ENCODE data around the gene SORCS2. TPM values are rescaled to one million over a fixed set of nuclear protein-coding genes. Genes with fewer than 3 reads are reported as not detected.

SORCS2 gene
- total and polyA plus RNA-seq, 2 experiments from 2014 or later = 0.38 to 1.4 TPM

DNA sequence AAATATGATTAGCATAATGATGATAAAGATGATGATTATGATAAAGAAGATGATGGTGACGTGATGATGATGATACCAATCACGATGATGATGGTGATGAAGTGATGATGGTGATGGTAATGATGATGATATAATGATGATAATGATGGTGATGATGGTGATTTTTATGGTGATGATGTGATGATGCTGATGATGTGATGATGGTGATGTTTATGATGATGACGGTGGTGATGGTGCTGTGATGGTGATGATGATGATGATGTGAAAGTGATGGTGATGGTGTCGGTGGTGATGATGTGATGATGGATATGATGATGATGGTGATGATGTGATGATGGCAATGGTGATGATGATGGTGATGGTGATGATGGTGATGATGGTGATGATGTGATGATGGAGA is 373.1 kb downstream of the SORCS2 start:
- TF ChIP-seq EZH2phosphoT487 (IDR thresholded peaks at IDR 0.05; ENCODE audit: insufficient read depth, low read depth) (no peak), EZH2 (IDR thresholded peaks at IDR 0.05; ENCODE audit: insufficient read depth, poor library complexity, severe bottlenecking) (no peak)
- Histone ChIP-seq H3K4me1 (ENCODE audit: insufficient read depth) (no peaks in the 10 kb centered on the region), H3K9ac (no peak overlapping the region), H3K79me2 (ENCODE audit: insufficient read depth) (no peaks in the 10 kb centered on the region), H3K27me3 (replicated peaks; ENCODE audit: insufficient read depth) (no peaks in the 10 kb centered on the region), H3K9me2 (ENCODE audit: insufficient read depth) (no peaks in the 10 kb centered on the region), H3K4me2 (ENCODE audit: unreplicated experiment) (no peak overlapping the region), H3K9me3 (ENCODE audit: low read depth) (no peaks in the 10 kb centered on the region), H4K20me1 (ENCODE audit: insufficient read depth) (no peaks in the 10 kb centered on the region), H3K27ac (no peak overlapping the region), H3K36me3 (ENCODE audit: low read depth) (no peaks in the 10 kb centered on the region), H2AFZ (no peak overlapping the region), H3K4me3 (no peak overlapping the region), H3F3A (ENCODE audit: insufficient read depth) (no peaks in the 10 kb centered on the region)
- in situ Hi-C loops (cut with MboI) = no loop called here
- 36 to 37% methylated on average over 4 of the region's 4 CpGs for WGBS, 2 experiments (ENCODE audit: low coverage in 1 of 2, low lambda C conversion rate in 2 of 2, missing lambda C conversion rate in 2 of 2)
- DNase-seq = no peak

DNA sequence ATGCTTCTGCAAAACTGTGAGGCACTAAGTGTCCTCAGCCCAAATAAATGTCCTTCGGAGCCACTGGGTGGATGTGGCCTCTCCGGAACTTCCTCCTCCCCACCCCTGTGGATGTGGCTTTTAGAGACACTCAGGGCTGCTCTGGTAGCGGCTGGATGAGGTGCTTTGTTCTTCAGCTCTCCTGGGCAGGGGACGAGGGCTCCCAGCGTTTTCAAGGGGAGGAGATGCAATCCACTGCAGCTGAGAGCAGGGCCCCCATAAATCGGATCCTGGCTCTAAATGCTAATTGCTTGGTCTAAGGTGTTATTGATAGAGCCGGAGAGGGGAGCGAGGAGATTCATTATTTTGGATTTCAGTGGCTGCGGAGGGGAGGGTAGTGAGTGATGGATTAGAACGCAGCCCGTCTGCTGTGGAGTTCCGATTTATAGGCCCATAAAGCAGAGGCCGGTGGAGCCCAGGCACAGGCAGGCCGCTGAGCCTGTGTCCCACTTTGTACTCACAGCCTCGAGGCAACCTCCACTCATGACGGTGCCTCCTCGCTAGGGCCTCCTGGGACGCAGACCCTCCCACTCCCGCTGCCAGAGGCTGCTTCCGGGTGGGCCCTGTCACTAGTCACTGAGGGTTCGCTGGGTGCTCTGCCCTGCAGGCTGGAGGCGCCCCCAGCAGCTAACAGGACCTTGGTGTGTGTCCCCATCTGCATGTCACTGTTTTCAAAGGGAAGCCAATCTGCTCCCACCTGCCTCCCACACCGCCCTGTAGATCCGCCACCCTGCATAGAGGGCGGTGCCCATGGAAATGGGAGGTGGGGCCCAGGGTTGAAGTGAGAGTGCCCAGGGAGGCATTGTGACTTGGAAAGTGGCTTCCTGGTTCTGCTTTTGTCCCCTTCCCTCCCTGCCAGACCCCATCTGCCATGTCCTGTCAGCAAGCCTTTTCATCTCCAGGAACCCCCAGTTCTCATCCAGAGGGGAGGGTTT is 377.8 kb downstream of the SORCS2 start:
- in situ Hi-C loops (cut with MboI) = no loop called here
- no peaks in the 10 kb centered on the region for H3K36me3 ChIP-seq (ENCODE audit: low read depth)
- no peaks in the 10 kb centered on the region for H3F3A ChIP-seq (ENCODE audit: insufficient read depth)
- H3K9ac ChIP-seq = no peak overlapping the region
- H2AFZ ChIP-seq = no peak overlapping the region
- H3K27me3 ChIP-seq (replicated peaks; ENCODE audit: insufficient read depth) = no peaks in the 10 kb centered on the region
- DNase-seq = no peak
- no peak overlapping the region for H3K4me3 ChIP-seq
- H3K4me2 ChIP-seq (ENCODE audit: unreplicated experiment) = no peak overlapping the region
- H3K4me1 ChIP-seq (ENCODE audit: insufficient read depth) = no peaks in the 10 kb centered on the region
- TF ChIP-seq EZH2 (IDR thresholded peaks at IDR 0.05; ENCODE audit: insufficient read depth, poor library complexity, severe bottlenecking) = no peak
- no peak for TF ChIP-seq EZH2phosphoT487 (IDR thresholded peaks at IDR 0.05; ENCODE audit: insufficient read depth, low read depth)
- H3K79me2 ChIP-seq (ENCODE audit: insufficient read depth) = no peaks in the 10 kb centered on the region
- H3K27ac ChIP-seq = no peak overlapping the region
- H3K9me3 ChIP-seq (ENCODE audit: low read depth) = no peaks in the 10 kb centered on the region
- H4K20me1 ChIP-seq (ENCODE audit: insufficient read depth) = no peaks in the 10 kb centered on the region
- H3K9me2 ChIP-seq (ENCODE audit: insufficient read depth) = no peaks in the 10 kb centered on the region
- WGBS, 2 experiments (ENCODE audit: low coverage in 1 of 2, low lambda C conversion rate in 2 of 2, missing lambda C conversion rate in 2 of 2) = 59 to 66% methylated on average over 19 to 25 of the region's 25 CpGs

DNA sequence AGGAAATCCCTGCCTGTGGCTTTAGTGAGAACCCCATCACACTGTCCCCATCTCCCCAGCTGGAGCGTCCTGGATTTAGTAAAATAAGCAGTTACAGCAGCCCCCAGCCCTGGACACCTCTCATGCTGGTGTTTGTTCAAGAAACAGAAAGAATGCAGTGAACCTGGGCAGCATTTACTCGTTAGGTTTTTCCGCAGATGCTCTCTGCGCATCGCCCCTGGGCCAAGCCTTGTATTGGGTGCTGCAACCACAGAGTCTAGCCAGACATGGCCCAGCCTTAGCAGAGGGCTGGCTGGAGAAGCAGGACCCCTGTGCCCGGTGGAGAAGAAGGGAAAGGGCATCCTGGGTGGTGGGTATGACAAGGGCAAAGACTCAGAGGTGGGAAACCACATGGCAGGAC is 378.7 kb downstream of the SORCS2 start:
- Histone ChIP-seq H2AFZ (no peak overlapping the region), H3K4me3 (no peak overlapping the region), H3K4me1 (ENCODE audit: insufficient read depth) (no peaks in the 10 kb centered on the region), H3K9me3 (ENCODE audit: low read depth) (no peaks in the 10 kb centered on the region), H3K4me2 (ENCODE audit: unreplicated experiment) (no peak overlapping the region), H3K27ac (no peak overlapping the region), H3K79me2 (ENCODE audit: insufficient read depth) (no peaks in the 10 kb centered on the region), H3K9me2 (ENCODE audit: insufficient read depth) (no peaks in the 10 kb centered on the region), H3K9ac (no peak overlapping the region), H3K36me3 (ENCODE audit: low read depth) (no peaks in the 10 kb centered on the region), H3F3A (ENCODE audit: insufficient read depth) (no peaks in the 10 kb centered on the region), H4K20me1 (ENCODE audit: insufficient read depth) (no peaks in the 10 kb centered on the region), H3K27me3 (replicated peaks; ENCODE audit: insufficient read depth) (no peaks in the 10 kb centered on the region)
- WGBS, 2 experiments (ENCODE audit: low coverage in 1 of 2, low lambda C conversion rate in 2 of 2, missing lambda C conversion rate in 2 of 2) = 50% methylated on average over 6 of the region's 6 CpGs
- no peak for DNase-seq
- in situ Hi-C loops (cut with MboI) = no loop called here
- TF ChIP-seq EZH2 (IDR thresholded peaks at IDR 0.05; ENCODE audit: insufficient read depth, poor library complexity, severe bottlenecking) = no peak
- TF ChIP-seq EZH2phosphoT487 (IDR thresholded peaks at IDR 0.05; ENCODE audit: insufficient read depth, low read depth) = no peak

DNA sequence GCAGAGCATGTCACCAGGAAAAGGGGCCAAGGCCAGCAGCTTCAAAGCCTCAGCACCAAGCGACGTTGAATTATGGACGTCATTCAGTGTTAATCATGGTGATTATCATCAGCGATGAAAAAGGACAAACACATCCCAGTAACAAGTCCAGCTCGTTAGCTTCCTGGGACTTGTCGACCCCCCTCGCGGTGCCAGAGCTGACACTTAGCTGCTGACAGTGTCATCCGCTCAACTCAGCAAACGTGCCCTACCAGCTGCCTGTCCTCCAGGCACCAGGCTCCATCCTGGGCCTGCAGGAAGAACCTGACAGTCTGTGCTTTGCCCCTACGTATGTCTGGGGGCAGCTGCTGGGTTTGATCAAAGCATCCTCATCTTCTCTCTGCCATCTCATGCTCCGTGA is 379.4 kb downstream of the SORCS2 start:
- Histone ChIP-seq H3K4me1 (ENCODE audit: insufficient read depth) (no peaks in the 10 kb centered on the region), H3K9me3 (ENCODE audit: low read depth) (no peaks in the 10 kb centered on the region), H3F3A (ENCODE audit: insufficient read depth) (no peaks in the 10 kb centered on the region), H3K27me3 (replicated peaks; ENCODE audit: insufficient read depth) (no peaks in the 10 kb centered on the region), H3K36me3 (ENCODE audit: low read depth) (no peaks in the 10 kb centered on the region), H4K20me1 (ENCODE audit: insufficient read depth) (no peaks in the 10 kb centered on the region), H3K4me3 (no peak overlapping the region), H3K27ac (no peak overlapping the region), H3K9me2 (ENCODE audit: insufficient read depth) (no peaks in the 10 kb centered on the region), H3K79me2 (ENCODE audit: insufficient read depth) (no peaks in the 10 kb centered on the region), H2AFZ (no peak overlapping the region), H3K4me2 (ENCODE audit: unreplicated experiment) (no peak overlapping the region), H3K9ac (no peak overlapping the region)
- WGBS, 2 experiments (ENCODE audit: low coverage in 1 of 2, low lambda C conversion rate in 2 of 2, missing lambda C conversion rate in 2 of 2) = 56 to 57% methylated on average over 12 of the region's 12 CpGs
- TF ChIP-seq EZH2 (IDR thresholded peaks at IDR 0.05; ENCODE audit: insufficient read depth, poor library complexity, severe bottlenecking) (no peak), EZH2phosphoT487 (IDR thresholded peaks at IDR 0.05; ENCODE audit: insufficient read depth, low read depth) (no peak)
- in situ Hi-C loops (cut with MboI) = no loop called here
- DNase-seq = no peak

Measured in GM23248 (cell line).